Endodermal cell (in vitro differentiated cells): ENCODE results near the gene CNST. TPM values are rescaled to one million over a fixed set of nuclear protein-coding genes. Genes with fewer than 3 reads are reported as not detected.

Experiments
- DNase-seq: peaks from one replicate; pipeline ENCODE4 v3.0.0-alpha.2; 2017
- H3K27ac ChIP-seq: 2 replicates; pipeline ENCODE4 v1.5.1; 2013; ENCODE audit warnings: mild to moderate bottlenecking, low read depth, low read length, moderate library complexity
- H3K27me3 ChIP-seq: 2 replicates; pipeline ENCODE4 v1.6.1; 2013; ENCODE audit warnings: mild to moderate bottlenecking, low read length, moderate library complexity; ENCODE audit not compliant: insufficient read depth, control insufficient read depth, poor library complexity, severe bottlenecking
- H3K36me3 ChIP-seq: 2 replicates; pipeline ENCODE4 v1.7.0; 2013; ENCODE audit warnings: mild to moderate bottlenecking, low read length, moderate library complexity; ENCODE audit not compliant: control insufficient read depth, insufficient read depth
- H3K4me1 ChIP-seq: one replicate; pipeline ENCODE4 v1.7.0; 2013; ENCODE audit warnings: low read length; ENCODE audit not compliant: control insufficient read depth, insufficient read depth
- H3K4me3 ChIP-seq: 2 replicates; pipeline ENCODE4 v1.5.1; 2013; ENCODE audit warnings: mild to moderate bottlenecking, low read length, moderate library complexity
- H3K9ac ChIP-seq: 2 replicates; pipeline ENCODE4 v1.6.1; 2013; ENCODE audit warnings: mild to moderate bottlenecking, low read length, moderate library complexity; ENCODE audit not compliant: poor library complexity, severe bottlenecking; ENCODE audit errors: extremely low read depth
- H3K9me3 ChIP-seq: 2 replicates; pipeline ENCODE4 v1.6.1; 2013; ENCODE audit warnings: mild to moderate bottlenecking, low read length, moderate library complexity; ENCODE audit not compliant: control insufficient read depth
- H3K27ac Mint-ChIP-seq: 2 replicates; pipeline ENCODE4 v1.8.0; 2020; ENCODE audit warnings: mixed read lengths
- H3K27me3 Mint-ChIP-seq: 2 replicates; pipeline ENCODE4 v1.8.0; 2021; ENCODE audit warnings: mild to moderate bottlenecking, mixed read lengths; ENCODE audit not compliant: insufficient read depth
- H3K36me3 Mint-ChIP-seq: 2 replicates; pipeline ENCODE4 v1.8.0; 2020; ENCODE audit warnings: low read depth, mixed read lengths
- H3K4me1 Mint-ChIP-seq: 2 replicates; pipeline ENCODE4 v1.8.0; 2020; ENCODE audit warnings: mixed read lengths
- H3K4me3 Mint-ChIP-seq: 2 replicates; pipeline ENCODE4 v1.8.0; 2020; ENCODE audit warnings: mild to moderate bottlenecking, moderate library complexity, mixed read lengths
- H3K9me3 Mint-ChIP-seq: 2 replicates; pipeline ENCODE4 v1.8.0; 2020; ENCODE audit warnings: mild to moderate bottlenecking, mixed read lengths
- CTCF ChIP-seq: fragments of 200-600 bp; sonication (generic); conservative IDR thresholded peaks from 2 replicates; pipeline ENCODE4 v1.5.0; 2021; ENCODE audit warnings: antibody characterized with exemption, mild to moderate bottlenecking
- WGBS, 2 experiments: methylation state at CpG; one replicate each; pipeline versions ENCODE4 v1.1.5 to v1.1.7; 2013; ENCODE audit warnings: missing lambda C conversion rate in 2 of 2, mixed read lengths in 1 of 2; ENCODE audit not compliant: insufficient coverage in 1 of 2, insufficient read length in 1 of 2; 5-methylcytosine and 5-hydroxymethylcytosine counted together
- total RNA-seq, 2 donors: library from RNA; stranded (reverse); fragmentation: NEBNext Ultra II Directional in 1 of 2; extraction: Animal tissue kit (Norgen Biotek cat#: 25700) in 1 of 2; gene quantifications; 2 replicates in 1 of 2; 3 replicates in 1 of 2; pipeline ENCODE4 v1.2.1, GENCODE V29; 2021

The CNST gene
- total RNA-seq, 2 donors from 2014 or later = 14.7 to 20.3 TPM

GRCh38 chr1:246608616-246609376, 42.5 kb downstream of the CNST start:
- H3K4me1 Mint-ChIP-seq = no peaks in the 10 kb centered on the region
- no peaks in the 10 kb centered on the region for H3K9me3 ChIP-seq
- no peak overlapping the region for H3K4me3 Mint-ChIP-seq
- no peak for TF ChIP-seq CTCF
- H3K27ac Mint-ChIP-seq = peak overlapping the region; percentile 66
- H3K9me3 Mint-ChIP-seq = peaks cover 2% of the 10 kb centered on the region
- peak; percentile 59 for DNase-seq
- no peak overlapping the region for H3K4me3 ChIP-seq
- H3K27me3 Mint-ChIP-seq = no peaks in the 10 kb centered on the region
- no peaks in the 10 kb centered on the region for H3K4me1 ChIP-seq
- no peaks in the 10 kb centered on the region for H3K27me3 ChIP-seq
- H3K36me3 Mint-ChIP-seq = peaks cover 11% of the 10 kb centered on the region
- no peak overlapping the region for H3K27ac ChIP-seq
- H3K9ac ChIP-seq = no peak overlapping the region
- H3K36me3 ChIP-seq = no peaks in the 10 kb centered on the region
- WGBS, 2 experiments = 88% methylated on average over 15 to 18 of the region's 18 CpGs

- Histone ChIP-seq H3K9me3 (no peaks in the 10 kb centered on the region), H3K4me3 (no peak overlapping the region), H3K4me1 (no peaks in the 10 kb centered on the region), H3K36me3 (no peaks in the 10 kb centered on the region), H3K9ac (no peak overlapping the region), H3K27ac (no peak overlapping the region), H3K27me3 (no peaks in the 10 kb centered on the region)
- WGBS, 2 experiments = 95 to 100% methylated on average over 3 to 4 of the region's 4 CpGs
- Mint-ChIP-seq H3K27me3 (no peaks in the 10 kb centered on the region), H3K27ac (no peak overlapping the region), H3K36me3 (peaks cover 9% of the 10 kb centered on the region), H3K9me3 (peaks cover 2% of the 10 kb centered on the region), H3K4me3 (no peak overlapping the region), H3K4me1 (no peaks in the 10 kb centered on the region)
- no peak for DNase-seq
- TF ChIP-seq CTCF = no peak
Measured at GRCh38 chr1:246609632-246610031, 43.4 kb downstream of the CNST start.

GRCh38 chr1:246613096-246613758, 47.0 kb downstream of the CNST start:
- no peak overlapping the region for H3K9ac ChIP-seq
- H3K4me3 ChIP-seq = no peak overlapping the region
- peaks cover 10% of the 10 kb centered on the region for H3K4me1 Mint-ChIP-seq
- DNase-seq = no peak
- no peaks in the 10 kb centered on the region for H3K27me3 ChIP-seq
- H3K4me3 Mint-ChIP-seq = no peak overlapping the region
- no peak for TF ChIP-seq CTCF
- H3K36me3 ChIP-seq = no peaks in the 10 kb centered on the region
- peaks cover 2% of the 10 kb centered on the region for H3K36me3 Mint-ChIP-seq
- H3K27me3 Mint-ChIP-seq = no peaks in the 10 kb centered on the region
- WGBS, 2 experiments = 92 to 98% methylated on average over 3 to 6 of the region's 6 CpGs
- no peak overlapping the region for H3K27ac Mint-ChIP-seq
- no peaks in the 10 kb centered on the region for H3K9me3 ChIP-seq
- H3K27ac ChIP-seq = no peak overlapping the region
- H3K4me1 ChIP-seq = no peaks in the 10 kb centered on the region
- H3K9me3 Mint-ChIP-seq = no peaks in the 10 kb centered on the region
